Measurements from ENCODE around the gene CREB3L2.

GRCh38 chr7:138000081-138000701 is 1.7 kb downstream of the CREB3L2 start:
- TF ChIP-seq ZNF138 (CRISPR knock-in tag; conservative IDR thresholded peaks at IDR 0.05) (no peak), NFE2L1 (CRISPR knock-in tag; IDR thresholded peaks at IDR 0.05) (0 out of 2 replicates have a peak, but pooled peaks have one; percentile 50), USF2 (CRISPR knock-in tag; IDR thresholded peaks at IDR 0.05) (no peak), SP1 (CRISPR knock-in tag; conservative IDR thresholded peaks at IDR 0.05) (no peak)
- TF ChIP-seq, protein P1, sequence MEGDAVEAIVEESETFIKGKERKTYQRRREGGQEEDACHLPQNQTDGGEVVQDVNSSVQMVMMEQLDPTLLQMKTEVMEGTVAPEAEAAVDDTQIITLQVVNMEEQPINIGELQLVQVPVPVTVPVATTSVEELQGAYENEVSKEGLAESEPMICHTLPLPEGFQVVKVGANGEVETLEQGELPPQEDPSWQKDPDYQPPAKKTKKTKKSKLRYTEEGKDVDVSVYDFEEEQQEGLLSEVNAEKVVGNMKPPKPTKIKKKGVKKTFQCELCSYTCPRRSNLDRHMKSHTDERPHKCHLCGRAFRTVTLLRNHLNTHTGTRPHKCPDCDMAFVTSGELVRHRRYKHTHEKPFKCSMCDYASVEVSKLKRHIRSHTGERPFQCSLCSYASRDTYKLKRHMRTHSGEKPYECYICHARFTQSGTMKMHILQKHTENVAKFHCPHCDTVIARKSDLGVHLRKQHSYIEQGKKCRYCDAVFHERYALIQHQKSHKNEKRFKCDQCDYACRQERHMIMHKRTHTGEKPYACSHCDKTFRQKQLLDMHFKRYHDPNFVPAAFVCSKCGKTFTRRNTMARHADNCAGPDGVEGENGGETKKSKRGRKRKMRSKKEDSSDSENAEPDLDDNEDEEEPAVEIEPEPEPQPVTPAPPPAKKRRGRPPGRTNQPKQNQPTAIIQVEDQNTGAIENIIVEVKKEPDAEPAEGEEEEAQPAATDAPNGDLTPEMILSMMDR (IDR thresholded peaks at IDR 0.05): no peak
- TF ChIP-seq, protein P2, sequence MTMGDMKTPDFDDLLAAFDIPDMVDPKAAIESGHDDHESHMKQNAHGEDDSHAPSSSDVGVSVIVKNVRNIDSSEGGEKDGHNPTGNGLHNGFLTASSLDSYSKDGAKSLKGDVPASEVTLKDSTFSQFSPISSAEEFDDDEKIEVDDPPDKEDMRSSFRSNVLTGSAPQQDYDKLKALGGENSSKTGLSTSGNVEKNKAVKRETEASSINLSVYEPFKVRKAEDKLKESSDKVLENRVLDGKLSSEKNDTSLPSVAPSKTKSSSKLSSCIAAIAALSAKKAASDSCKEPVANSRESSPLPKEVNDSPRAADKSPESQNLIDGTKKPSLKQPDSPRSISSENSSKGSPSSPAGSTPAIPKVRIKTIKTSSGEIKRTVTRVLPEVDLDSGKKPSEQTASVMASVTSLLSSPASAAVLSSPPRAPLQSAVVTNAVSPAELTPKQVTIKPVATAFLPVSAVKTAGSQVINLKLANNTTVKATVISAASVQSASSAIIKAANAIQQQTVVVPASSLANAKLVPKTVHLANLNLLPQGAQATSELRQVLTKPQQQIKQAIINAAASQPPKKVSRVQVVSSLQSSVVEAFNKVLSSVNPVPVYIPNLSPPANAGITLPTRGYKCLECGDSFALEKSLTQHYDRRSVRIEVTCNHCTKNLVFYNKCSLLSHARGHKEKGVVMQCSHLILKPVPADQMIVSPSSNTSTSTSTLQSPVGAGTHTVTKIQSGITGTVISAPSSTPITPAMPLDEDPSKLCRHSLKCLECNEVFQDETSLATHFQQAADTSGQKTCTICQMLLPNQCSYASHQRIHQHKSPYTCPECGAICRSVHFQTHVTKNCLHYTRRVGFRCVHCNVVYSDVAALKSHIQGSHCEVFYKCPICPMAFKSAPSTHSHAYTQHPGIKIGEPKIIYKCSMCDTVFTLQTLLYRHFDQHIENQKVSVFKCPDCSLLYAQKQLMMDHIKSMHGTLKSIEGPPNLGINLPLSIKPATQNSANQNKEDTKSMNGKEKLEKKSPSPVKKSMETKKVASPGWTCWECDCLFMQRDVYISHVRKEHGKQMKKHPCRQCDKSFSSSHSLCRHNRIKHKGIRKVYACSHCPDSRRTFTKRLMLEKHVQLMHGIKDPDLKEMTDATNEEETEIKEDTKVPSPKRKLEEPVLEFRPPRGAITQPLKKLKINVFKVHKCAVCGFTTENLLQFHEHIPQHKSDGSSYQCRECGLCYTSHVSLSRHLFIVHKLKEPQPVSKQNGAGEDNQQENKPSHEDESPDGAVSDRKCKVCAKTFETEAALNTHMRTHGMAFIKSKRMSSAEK (CRISPR knock-in tag; IDR thresholded peaks at IDR 0.05; ENCODE audit: borderline replicate concordance): no peak
